Forelimb muscle (tissue), 1 donor: ENCODE measurements around the gene NCK2. TPM values are rescaled to one million over a fixed set of nuclear protein-coding genes. Genes with fewer than 3 reads are reported as not detected.
A peak's percentile ranks its signal among the peaks of the same experiment; 100 is the strongest.
"Not testable (repeated sequence)": the region's sequence is repeated elsewhere in the genome, so short reads cannot be mapped to it uniquely, and the experiment has no call there.

Source experiments
- DNase-seq: peaks from one replicate; pipeline ENCODE4 v3.0.0-alpha.2; 2013; ENCODE audit warnings: low read depth
- polyA plus RNA-seq: library from polyadenylated mRNA; unstranded; fragments of 120-200 nt; gene quantifications from one replicate; pipeline ENCODE4 v1.2.1, GENCODE V29; 2013; ENCODE audit not compliant: insufficient read length

The NCK2 gene
- polyA plus RNA-seq, 1 donor, result 72.5 TPM

DNA sequence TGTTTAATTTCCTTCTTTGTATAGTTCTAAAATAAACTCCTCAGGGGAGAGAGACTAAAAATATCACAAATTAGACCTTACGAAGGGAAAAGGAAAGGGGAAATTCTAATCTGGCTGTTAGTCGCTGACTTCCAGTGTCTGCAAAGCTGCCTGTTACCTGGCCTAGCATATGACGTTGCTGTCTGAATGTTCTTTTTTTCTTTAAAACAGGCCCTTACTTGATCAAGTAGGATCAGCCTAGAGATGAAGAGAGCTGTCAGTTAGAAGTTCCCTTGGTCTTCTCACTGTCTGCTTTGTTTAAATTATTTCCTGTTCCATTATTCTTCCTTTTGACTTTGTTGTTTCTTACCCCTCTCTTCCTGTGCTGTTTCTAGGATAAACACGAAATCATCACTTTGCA, 11.2 kb downstream of the NCK2 start:
- no peak for DNase-seq

DNA sequence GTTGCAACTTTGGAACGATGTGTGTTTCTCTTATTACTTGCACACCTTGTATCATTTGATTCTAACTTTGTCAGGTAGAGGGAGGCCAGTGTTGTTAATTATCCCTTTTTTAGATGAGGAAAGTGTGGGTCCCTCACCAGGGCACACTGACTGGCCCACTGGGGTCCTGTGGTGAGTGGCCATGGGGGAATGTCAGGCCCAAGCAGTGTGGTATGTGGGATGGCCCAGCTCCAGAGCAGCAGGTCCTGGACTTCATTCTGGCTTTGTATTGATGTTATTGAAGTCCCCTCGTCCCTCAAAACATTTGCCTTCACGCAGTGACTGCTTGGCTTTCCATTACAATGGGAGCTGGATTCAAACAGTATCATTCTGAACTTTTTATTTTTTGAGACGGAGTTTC, 11.7 kb downstream of the NCK2 start:
- no peak for DNase-seq

DNA sequence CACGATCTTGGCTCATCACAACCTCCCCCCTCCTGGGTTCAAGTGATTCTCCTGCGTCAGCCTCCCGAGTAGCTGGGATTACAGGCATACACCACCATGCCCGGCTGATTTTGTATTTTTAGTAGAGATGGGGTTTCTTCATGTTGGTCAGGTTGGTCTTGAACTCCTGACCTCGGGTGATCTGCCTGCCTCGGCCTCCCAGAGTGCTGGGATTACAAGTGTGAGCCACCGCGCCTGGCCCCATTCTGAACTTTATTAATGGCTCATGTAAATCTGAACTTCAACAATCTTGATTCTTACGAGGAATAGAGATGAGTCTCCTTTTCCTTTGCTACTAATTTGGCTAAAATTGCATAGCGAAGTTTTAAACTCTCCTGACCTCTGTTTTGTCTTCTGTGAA, 12.2 kb downstream of the NCK2 start:
- DNase-seq, result not testable (repeated sequence)

- DNase-seq, result no peak
Measured at GRCh38 chr2:105757433-105757832, 12.7 kb downstream of the NCK2 start.

GRCh38 chr2:105760191-105760590, 15.5 kb downstream of the NCK2 start:
- no peak for DNase-seq

DNA sequence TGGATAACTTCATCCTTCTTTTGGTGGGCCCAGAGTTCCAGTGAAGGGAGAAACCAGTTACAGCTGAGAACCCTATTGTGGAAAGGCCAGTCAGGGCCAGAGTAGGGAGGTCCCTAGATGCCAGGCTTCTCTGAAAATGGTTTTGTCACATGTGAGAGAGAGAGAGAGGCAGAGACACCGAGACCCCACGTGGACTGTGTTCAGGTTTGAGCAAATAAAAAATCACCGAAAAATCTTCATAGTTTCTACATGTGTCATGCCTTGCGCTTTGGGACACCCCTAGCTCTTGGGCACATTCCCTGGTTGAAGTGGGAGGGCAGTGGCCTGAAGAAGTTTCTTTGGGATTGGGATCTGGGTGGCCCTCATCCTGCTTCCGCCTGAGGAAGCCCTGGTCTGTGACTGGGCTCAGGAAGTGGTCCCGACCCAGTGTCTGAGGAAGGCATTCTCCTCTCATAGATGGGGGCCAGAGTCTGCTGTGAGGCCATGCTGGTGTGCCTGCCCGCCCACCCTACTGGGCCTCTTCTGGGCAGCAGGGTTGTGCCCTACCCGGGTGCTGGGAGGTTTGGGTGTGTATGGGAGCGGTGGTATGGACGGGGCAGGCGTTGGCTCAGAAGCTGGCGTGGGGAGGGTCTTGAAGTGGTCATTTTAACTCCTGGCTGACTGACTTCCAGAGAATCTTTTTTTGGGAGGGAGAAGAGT, 16.1 kb downstream of the NCK2 start:
- no peak for DNase-seq

- DNase-seq, result no peak
Measured at GRCh38 chr2:105761931-105762515, 17.3 kb downstream of the NCK2 start.

DNA sequence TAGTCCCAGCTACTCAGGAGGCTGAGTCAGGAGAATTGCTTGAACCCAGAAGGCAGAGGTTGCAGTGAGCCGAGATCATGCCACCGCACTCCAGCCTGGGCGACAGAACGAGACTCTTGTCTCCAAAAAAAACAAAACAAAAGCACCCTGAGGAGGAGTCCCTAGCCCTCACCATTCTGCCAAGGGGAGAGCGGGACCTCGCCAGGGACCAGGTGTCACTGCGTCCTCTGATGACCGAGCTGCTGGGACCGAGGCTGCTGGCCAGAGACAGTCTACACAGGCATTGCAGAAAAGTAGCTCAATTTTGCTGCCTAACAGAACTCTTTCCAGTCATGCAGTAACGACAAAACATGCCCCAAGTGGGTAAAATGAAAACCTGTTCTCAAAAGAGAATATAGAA, 18.4 kb downstream of the NCK2 start:
- DNase-seq, result no peak

- no peak for DNase-seq
Measured at GRCh38 chr2:105764059-105764458, 19.3 kb downstream of the NCK2 start.

- no peak for DNase-seq
Measured at GRCh38 chr2:105765415-105766299, 20.9 kb downstream of the NCK2 start.

DNA sequence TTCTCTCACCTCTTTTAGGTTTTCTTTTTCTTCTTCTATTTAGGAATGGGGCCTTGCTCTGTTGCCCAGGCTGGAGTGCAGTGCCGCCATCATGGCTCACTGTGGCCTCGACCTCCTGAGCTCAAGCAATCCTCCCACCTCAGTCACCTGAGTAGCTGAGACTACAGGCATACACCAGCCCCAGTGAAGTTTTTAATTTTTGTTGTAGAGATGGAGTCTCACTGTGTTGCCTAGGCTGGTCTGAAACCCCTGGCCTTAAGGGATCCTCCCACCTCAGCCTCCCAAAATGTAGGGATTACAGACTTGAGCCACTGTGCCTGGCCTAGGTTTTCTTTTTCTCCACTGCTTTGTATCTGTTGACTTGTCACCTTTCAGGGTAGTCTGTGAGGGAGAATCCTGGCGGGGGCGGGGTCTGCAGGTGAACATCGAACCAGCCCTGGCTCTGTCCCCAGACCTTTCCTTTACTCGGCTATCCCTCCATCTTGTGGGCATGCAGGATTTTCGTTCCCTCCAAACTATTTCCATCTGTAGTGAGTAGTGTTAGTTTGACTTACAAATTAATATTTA, 21.7 kb downstream of the NCK2 start:
- DNase-seq, result no peak

DNA sequence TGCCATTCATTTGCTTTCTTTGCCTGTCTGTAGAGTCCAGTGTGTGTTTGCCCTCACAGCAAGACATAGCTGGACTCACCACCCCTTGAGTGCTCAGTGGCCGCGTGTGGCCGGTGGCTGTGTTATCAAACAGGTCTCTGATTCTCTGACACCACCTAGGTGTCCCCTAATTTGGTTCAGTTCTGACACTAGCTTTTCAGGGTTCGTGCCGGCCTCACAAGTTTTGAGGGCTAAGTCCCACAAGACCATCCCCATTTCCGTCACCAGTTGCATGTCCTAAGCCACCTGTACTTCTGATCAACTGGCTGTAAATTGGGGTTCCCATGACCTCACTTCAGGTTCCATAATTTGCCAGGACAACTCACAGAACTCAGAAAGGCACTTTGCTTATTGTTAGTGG, 23.5 kb downstream of the NCK2 start:
- DNase-seq, result no peak

GRCh38 chr2:105768961-105769452, 24.3 kb downstream of the NCK2 start:
- DNase-seq, result no peak

- no peak for DNase-seq
Measured at GRCh38 chr2:105769504-105769903, 24.8 kb downstream of the NCK2 start.

DNA sequence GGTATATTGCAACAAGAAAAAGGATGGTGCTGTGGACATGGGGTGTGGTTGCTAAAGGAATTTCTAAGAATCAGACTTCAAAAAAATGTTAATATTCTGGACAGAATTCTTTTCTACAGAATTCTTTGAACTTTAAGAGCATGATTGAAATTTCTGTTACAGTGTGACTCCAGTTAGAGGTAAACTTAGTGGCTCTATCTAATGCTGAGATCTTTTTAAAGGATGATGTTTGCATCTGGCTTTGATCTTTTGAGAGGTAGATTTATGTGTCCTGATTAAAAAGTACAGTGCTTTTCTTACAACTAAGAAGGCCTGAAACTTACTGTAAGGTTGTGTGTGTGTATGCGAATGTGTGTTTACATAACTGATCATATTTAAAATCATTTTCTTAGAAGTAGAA, 25.4 kb downstream of the NCK2 start:
- DNase-seq, result no peak

DNA sequence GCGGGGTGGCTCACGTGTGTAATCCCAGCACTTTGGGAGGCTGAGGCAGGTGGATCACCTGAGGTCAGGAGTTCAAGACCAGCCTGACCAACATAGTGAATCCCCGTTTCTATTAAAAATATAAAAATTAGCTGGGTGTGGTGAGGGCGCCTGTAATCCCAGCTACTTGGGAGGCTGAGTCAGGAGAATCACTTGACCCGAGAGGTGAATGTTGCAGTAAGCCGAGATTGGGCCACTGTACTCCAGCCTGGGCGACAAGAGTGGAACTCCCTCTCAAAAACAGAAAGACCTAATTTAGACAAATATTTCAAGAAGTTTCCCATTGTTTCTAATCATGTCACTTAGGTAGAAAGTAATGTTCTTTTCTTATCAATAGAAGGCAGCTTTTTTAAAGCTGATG, 26.6 kb downstream of the NCK2 start:
- not testable (repeated sequence) for DNase-seq

DNA sequence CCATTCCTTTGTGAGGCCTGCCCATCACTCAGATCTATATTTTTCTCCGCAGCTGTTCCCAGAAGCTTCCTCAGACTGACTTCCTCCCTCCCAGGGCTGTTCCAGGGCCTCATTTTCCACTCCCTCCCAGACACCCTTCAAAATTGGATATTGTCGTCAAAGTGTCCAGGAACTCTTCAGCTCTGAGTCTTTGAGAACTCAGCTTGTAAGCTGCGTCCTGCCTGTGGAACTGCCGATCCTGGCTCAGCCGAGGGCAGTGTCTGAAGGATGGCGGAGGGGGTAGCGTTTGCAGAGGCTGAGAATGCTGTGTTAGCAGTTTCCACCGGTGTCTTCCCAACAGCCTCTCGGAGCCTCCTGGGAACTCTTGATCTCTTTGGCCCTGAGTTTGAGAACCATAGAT, 27.1 kb downstream of the NCK2 start:
- DNase-seq, result peak; percentile 36

DNA sequence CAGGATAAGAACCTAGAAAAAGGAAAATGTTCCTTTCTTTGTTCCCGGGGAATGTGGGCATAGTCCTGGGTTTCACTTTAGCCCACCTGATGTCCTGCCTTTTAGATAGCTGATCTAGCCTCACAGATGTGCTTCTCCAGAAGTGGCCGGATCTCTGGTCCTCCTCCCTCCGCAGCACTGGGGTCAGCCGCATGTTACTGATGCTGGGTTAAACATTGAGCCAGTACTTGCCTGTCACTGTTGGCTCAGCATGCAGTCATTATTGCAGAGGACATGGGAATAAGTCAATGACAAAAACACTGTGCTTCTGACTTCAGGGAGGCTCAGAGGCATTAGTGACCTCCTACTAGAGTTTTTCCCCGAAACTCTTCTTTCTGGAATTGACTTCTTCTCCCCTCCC, 27.6 kb downstream of the NCK2 start:
- DNase-seq, result no peak

DNA sequence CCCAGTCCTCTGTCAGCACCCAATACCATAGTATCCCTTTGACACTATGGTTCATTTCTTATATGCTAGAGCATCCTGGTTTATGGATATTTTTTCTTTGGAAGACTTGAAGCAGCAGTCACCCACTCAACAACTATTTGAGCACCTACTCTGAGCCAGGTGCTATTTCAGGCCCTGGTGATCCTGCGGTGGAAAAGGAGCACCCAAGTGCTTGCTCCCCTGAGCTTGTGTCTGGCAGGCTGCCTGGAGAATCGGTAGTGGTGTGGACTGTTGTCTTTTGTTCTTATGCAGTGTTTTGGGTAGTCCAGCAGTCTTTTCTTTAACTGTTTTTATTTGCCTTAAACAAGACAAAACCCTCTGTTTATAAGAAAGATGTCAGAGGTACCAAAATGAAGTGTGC, 28.9 kb downstream of the NCK2 start:
- no peak for DNase-seq

DNA sequence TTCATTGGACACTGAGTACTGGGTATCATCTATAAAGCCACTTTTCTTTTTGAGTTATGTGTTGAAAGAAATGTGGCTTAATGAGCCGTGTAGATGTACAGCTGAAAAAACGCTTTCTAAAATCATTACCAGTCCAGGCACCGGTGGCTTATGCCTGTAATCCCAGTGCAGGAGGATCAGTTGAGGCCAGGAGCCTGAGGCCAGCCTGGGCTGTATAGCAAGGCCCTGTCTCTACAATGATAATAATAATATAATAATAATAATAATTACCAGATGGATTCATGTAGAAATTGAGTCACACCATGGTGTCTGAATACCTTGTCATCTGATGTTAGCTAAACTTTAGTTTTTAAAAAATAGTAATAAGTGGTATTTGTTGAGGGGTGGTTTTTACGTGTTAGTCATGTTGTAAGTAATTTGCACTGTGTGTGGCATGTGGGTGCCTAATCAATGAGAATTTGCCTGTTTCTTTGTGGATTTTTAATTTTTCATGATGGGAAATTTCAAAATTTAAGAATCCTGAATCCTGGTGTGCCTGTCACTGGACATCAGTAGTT, 30.1 kb downstream of the NCK2 start:
- DNase-seq, result no peak

DNA sequence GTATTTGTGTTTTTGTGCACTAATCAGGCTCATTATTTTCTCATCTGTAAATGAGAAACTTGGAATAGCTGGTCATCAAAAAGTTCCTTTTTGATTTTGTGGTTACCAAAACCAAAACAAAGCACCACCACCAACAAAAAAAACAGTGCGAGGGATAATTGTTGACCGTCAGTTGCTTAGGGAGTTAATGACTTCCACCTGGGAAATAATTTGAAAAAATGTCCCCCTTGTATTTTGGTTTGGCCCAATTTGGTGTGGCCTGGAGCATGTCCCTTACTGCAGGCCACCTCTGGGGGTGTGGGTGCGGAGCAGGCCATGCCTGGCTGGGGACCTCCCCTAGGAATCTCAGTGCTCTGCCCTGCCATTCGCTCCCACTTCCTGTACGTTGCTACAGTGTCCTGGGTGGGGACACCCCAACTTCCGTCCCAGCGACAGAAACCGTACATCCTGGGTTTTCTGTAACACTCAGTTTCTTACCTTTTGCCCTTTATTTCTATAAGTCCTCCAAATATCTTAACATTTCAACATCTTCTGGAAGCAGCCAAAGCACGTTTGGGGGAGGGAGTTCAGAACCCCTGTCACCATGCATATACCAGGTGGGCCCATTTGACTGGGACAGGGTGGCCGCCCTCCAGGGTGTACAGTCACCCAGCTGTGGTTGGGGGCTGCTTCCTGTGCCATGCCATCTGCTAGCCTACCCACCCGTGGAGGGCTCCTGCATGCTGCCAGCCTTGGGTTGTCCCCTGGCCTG, 31.3 kb downstream of the NCK2 start:
- DNase-seq, result no peak
